Natural killer cell treated with Interleukin-12 subunit alpha and Interleukin-12 subunit beta and Interleukin-15 and Interleukin-18, amount 100 ng/mL, for 72 hours (primary cell): ENCODE data around the gene LAMB3. TPM values are rescaled to one million over a fixed set of nuclear protein-coding genes. Genes with fewer than 3 reads are reported as not detected.

Source experiments
- ATAC-seq, 2 donors: fragments of 150-1000 bp; cut with Tn5 transposase in 1 of 2; sonication (Bioruptor Pico), chemical (Tn5 transposase) in 1 of 2; 2 replicates each; pipeline ENCODE4 v1.10.0; 2021
- DNase-seq: peaks from one replicate; pipeline ENCODE4 v3.0.0; 2022; ENCODE audit warnings: low spot score
- H3K27ac Mint-ChIP-seq, 2 donors: 1 replicate in 1 of 2; 2 replicates in 1 of 2; pipeline ENCODE4 v1.8.0; 2022; ENCODE audit warnings: mixed read lengths in 2 of 2, mild to moderate bottlenecking in 1 of 2, moderate library complexity in 1 of 2
- H3K27me3 Mint-ChIP-seq, 2 donors: 1 replicate in 1 of 2; 2 replicates in 1 of 2; pipeline ENCODE4 v1.8.0; 2022; ENCODE audit warnings: mixed read lengths in 2 of 2
- H3K36me3 Mint-ChIP-seq: one replicate; pipeline ENCODE4 v1.8.0; 2022; ENCODE audit warnings: mixed read lengths
- H3K4me1 Mint-ChIP-seq, 2 donors: 1 replicate in 1 of 2; 2 replicates in 1 of 2; pipeline ENCODE4 v1.8.0; 2022; ENCODE audit warnings: low read depth in 2 of 2, mixed read lengths in 2 of 2, mild to moderate bottlenecking in 1 of 2
- H3K4me3 Mint-ChIP-seq: one replicate; pipeline ENCODE4 v1.8.0; 2022; ENCODE audit warnings: mixed read lengths
- H3K9me3 Mint-ChIP-seq: 2 replicates; pipeline ENCODE4 v1.8.0; 2022; ENCODE audit warnings: mixed read lengths
- total RNA-seq, 2 donors: library from RNA; stranded (reverse); gene quantifications; one replicate each; pipeline ENCODE4 v1.2.3, GENCODE V29; 2022

LAMB3 gene
- total RNA-seq, 2 donors from 2014 or later = 1.1 to 1.2 TPM

DNA sequence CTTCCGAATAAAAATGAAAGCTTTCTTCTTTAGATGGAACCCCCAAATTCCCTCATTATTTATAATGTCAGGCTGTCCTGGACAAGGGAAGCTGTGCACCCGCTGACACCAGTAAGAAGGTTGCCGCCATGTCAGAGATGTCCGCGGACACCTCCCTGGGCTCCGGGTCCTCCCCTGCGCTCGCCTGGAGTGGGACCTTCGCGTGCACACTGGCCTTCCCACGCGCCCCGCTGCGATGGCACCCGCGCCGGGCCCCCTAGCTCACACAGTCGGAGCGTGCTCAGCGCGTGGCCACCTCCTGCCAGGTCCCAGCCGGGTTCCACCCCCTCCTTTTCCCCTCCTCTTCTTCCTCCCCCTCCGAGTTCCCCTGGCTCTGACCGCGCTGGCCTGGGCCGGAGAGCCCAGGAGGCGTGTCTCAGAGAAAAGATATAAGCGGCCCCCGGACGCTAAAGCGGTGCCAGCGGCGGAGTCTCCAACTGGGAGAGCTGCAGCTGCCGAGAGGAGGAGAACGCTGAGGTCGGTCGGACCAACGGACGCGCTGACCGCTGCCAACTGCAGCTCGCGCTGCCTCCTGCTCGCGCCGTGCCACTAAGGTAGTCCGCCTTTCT, 22.8 kb upstream of the LAMB3 start, which contains the start of gene G0S2:
G0S2 (plus strand) TSS at position 456 of the 608 bp plus-strand sequence. CDS start 273 bp downstream, outside the sequence.
- H3K27me3 Mint-ChIP-seq = peaks cover 50 to 55% of the 10 kb centered on the region in 2 donors
- ATAC-seq = peak; percentile 66 to 78
- H3K36me3 Mint-ChIP-seq = peaks cover 12% of the 10 kb centered on the region
- peak; percentile 69 for DNase-seq
- peaks cover 34 to 36% of the 10 kb centered on the region in 2 donors for H3K4me1 Mint-ChIP-seq
- peak within 1 kb of the TSS; percentile 61 for H3K4me3 Mint-ChIP-seq
- peaks cover 4% of the 10 kb centered on the region for H3K9me3 Mint-ChIP-seq
- peak within 1 kb of the TSS; percentile 11 to 49 for H3K27ac Mint-ChIP-seq

DNA sequence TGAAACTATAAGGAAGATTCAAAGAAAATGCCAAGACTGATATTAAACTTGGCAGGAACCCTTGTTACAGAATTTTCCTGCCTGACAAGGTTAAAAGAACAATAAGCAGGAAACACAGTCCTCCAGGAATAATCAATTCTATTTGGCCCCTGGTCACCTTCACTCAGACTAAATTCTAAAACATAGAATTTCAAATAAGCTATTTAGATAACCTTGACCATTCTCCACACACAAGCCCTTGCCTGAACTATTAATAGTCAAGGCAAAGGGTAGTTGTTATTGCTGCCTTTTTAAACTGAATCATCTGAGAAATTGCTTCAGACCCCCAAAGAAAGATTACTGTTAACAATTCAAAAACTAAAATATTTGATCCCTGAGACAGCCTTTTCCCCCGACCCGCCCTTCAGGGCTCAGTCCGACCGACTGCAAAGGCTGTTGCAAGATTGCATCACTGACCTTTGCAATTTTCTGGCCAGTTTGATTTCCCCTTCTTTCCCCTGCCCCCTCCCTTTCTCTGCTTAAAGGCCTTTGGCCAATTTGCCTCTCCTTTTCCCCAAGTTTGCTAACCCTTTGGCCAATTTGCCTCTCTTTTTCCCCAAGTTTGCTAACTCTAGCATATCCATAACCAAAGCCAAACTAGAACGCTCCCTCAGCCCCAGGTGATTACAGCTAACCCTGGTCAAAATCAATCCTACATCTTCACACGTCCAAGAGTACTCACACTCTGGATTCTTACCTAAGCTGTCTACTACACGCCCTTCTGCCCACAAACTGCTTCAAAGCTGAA, 21.6 kb upstream of the LAMB3 start:
- no peak for ATAC-seq

GRCh38 chr1:209672705-209673630, 20.7 kb upstream of the LAMB3 start:
- peaks cover 4% of the 10 kb centered on the region for H3K9me3 Mint-ChIP-seq
- DNase-seq = no peak
- peaks cover 12% of the 10 kb centered on the region for H3K36me3 Mint-ChIP-seq
- ATAC-seq = peak; percentile 75 to 77
- peak overlapping the region; percentile 61 for H3K4me3 Mint-ChIP-seq
- H3K4me1 Mint-ChIP-seq = peaks cover 34 to 36% of the 10 kb centered on the region in 2 donors
- peaks cover 41 to 43% of the 10 kb centered on the region in 2 donors for H3K27me3 Mint-ChIP-seq
- H3K27ac Mint-ChIP-seq = peak overlapping the region; percentile 49 to 84

More for the DNA sequence above, 21.6 kb upstream of the LAMB3 start:
- DNase-seq = no peak
- Mint-ChIP-seq H3K9me3 (peaks cover 4% of the 10 kb centered on the region), H3K27ac (peak overlapping the region; percentile 49 to 84), H3K4me3 (peak overlapping the region; percentile 61), H3K4me1 (peaks cover 34 to 36% of the 10 kb centered on the region in 2 donors), H3K27me3 (peaks cover 47 to 48% of the 10 kb centered on the region in 2 donors), H3K36me3 (peaks cover 12% of the 10 kb centered on the region)

- peaks cover 18 to 24% of the 10 kb centered on the region in 2 donors for H3K27me3 Mint-ChIP-seq
- ATAC-seq (no peak), DNase-seq (no peak)
- H3K4me1 Mint-ChIP-seq = peaks cover 29 to 30% of the 10 kb centered on the region in 2 donors
- no peak overlapping the region for H3K4me3 Mint-ChIP-seq
- peaks cover 4% of the 10 kb centered on the region for H3K9me3 Mint-ChIP-seq
- peak overlapping the region in 1 of 2 donors; percentile 18 for H3K27ac Mint-ChIP-seq
- peaks cover 12% of the 10 kb centered on the region for H3K36me3 Mint-ChIP-seq
Measured at GRCh38 chr1:209670441-209671082, 18.3 kb upstream of the LAMB3 start.

- ATAC-seq = no peak
- Mint-ChIP-seq H3K4me1 (peaks cover 5 to 6% of the 10 kb centered on the region in 2 donors), H3K27me3 (peaks cover 6 to 10% of the 10 kb centered on the region in 2 donors), H3K36me3 (peaks cover 4% of the 10 kb centered on the region), H3K4me3 (no peak overlapping the region), H3K27ac (no peak overlapping the region), H3K9me3 (peaks cover 4% of the 10 kb centered on the region)
- no peak for DNase-seq
Measured at GRCh38 chr1:209667708-209668107, 15.5 kb upstream of the LAMB3 start.

DNA sequence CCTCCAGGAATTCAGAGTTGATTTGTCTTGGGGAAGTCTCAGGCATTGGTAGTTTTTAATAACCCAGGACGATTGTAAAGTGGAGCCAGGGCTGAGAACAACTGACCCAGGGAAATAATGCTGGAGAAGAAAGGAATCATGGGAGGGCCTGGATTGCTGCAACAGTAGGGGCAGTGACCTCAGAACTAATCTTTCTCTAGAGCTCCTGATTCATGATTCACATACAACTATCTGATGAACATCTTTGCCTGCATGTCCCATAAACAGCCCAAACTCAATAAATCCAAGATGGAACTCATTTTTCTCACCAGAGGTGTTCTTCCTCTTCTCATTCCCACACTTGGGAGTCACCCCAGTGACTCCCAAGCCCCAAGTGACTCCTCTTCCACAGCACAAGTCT, 14.9 kb upstream of the LAMB3 start:
- no peak for DNase-seq
- no peak overlapping the region for H3K27ac Mint-ChIP-seq
- no peak for ATAC-seq
- peaks cover 4% of the 10 kb centered on the region for H3K9me3 Mint-ChIP-seq
- peaks cover 6 to 10% of the 10 kb centered on the region in 2 donors for H3K27me3 Mint-ChIP-seq
- no peak overlapping the region for H3K4me3 Mint-ChIP-seq
- H3K36me3 Mint-ChIP-seq = peaks cover 4% of the 10 kb centered on the region
- H3K4me1 Mint-ChIP-seq = peaks cover 5% of the 10 kb centered on the region in 2 donors

DNA sequence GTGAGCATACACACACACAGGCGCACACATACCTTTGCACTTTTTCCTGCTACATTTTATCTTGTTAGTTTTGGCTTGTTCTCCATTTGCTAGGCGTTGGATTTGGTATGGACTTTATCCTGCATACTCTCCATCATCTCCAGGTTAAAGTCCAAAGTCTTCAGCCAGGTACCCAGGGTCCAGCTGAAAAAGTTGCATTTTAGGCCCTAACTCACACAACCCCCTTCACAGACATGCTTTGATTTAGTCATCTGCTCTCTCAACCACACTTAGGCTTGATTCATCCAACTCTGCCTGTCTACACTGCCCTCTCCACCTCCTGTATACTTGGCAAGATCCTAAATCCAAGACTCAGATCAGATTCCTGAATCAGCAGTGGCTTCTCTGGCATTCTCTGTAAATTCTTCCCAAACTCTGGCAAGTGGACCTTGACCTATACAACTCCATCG, 10.7 kb upstream of the LAMB3 start:
- no peak overlapping the region for H3K4me3 Mint-ChIP-seq
- peaks cover 0 to 13% of the 10 kb centered on the region in 2 donors for H3K27me3 Mint-ChIP-seq
- no peak overlapping the region for H3K27ac Mint-ChIP-seq
- DNase-seq = no peak
- no peaks in the 10 kb centered on the region for H3K36me3 Mint-ChIP-seq
- H3K9me3 Mint-ChIP-seq = no peaks in the 10 kb centered on the region
- no peak for ATAC-seq
- peaks cover 6 to 7% of the 10 kb centered on the region in 2 donors for H3K4me1 Mint-ChIP-seq

- DNase-seq = no peak
- H3K4me3 Mint-ChIP-seq = no peak overlapping the region
- H3K9me3 Mint-ChIP-seq = no peaks in the 10 kb centered on the region
- no peak for ATAC-seq
- peaks cover 6 to 7% of the 10 kb centered on the region in 2 donors for H3K4me1 Mint-ChIP-seq
- H3K27me3 Mint-ChIP-seq = peaks cover 0 to 15% of the 10 kb centered on the region in 2 donors
- H3K27ac Mint-ChIP-seq = no peak overlapping the region
- H3K36me3 Mint-ChIP-seq = no peaks in the 10 kb centered on the region
Measured at GRCh38 chr1:209661071-209661470, 8.8 kb upstream of the LAMB3 start.

DNA sequence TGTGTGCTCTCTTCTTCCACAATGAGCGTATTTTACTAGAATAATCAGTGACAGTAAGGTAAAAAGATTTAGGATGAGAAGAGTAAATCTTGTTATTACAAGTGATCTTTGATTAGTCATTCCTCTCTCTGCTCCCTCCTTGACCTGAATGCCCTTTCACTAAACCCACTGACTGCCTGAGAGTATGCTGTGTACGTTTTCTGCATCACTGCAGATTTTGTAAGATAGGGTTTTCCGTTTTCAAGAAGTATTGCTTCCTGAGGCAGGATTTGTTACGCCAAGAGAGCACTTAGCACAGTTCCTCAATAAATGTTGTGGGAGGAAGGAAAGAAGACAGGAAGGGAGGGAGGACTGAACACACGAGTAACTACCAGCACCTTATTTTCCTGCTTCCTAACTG, 7.7 kb upstream of the LAMB3 start:
- H3K36me3 Mint-ChIP-seq = no peaks in the 10 kb centered on the region
- no peak overlapping the region for H3K27ac Mint-ChIP-seq

GRCh38 chr1:209657918-209658317, 5.7 kb upstream of the LAMB3 start:
- DNase-seq (no peak), ATAC-seq (no peak)
- no peaks in the 10 kb centered on the region for H3K36me3 Mint-ChIP-seq
- H3K9me3 Mint-ChIP-seq = no peaks in the 10 kb centered on the region
- peaks cover 6 to 7% of the 10 kb centered on the region in 2 donors for H3K4me1 Mint-ChIP-seq
- H3K27me3 Mint-ChIP-seq = peaks cover 0 to 10% of the 10 kb centered on the region in 2 donors
- no peak overlapping the region for H3K4me3 Mint-ChIP-seq
- H3K27ac Mint-ChIP-seq = no peak overlapping the region

More for the DNA sequence above, 7.7 kb upstream of the LAMB3 start:
- peak overlapping the region; percentile 7 for H3K4me3 Mint-ChIP-seq
- peaks cover 6 to 7% of the 10 kb centered on the region in 2 donors for H3K4me1 Mint-ChIP-seq
- no peaks in the 10 kb centered on the region for H3K9me3 Mint-ChIP-seq
- DNase-seq (no peak), ATAC-seq (peak; percentile 49 to 71)
- peaks cover 0 to 15% of the 10 kb centered on the region in 2 donors for H3K27me3 Mint-ChIP-seq

DNA sequence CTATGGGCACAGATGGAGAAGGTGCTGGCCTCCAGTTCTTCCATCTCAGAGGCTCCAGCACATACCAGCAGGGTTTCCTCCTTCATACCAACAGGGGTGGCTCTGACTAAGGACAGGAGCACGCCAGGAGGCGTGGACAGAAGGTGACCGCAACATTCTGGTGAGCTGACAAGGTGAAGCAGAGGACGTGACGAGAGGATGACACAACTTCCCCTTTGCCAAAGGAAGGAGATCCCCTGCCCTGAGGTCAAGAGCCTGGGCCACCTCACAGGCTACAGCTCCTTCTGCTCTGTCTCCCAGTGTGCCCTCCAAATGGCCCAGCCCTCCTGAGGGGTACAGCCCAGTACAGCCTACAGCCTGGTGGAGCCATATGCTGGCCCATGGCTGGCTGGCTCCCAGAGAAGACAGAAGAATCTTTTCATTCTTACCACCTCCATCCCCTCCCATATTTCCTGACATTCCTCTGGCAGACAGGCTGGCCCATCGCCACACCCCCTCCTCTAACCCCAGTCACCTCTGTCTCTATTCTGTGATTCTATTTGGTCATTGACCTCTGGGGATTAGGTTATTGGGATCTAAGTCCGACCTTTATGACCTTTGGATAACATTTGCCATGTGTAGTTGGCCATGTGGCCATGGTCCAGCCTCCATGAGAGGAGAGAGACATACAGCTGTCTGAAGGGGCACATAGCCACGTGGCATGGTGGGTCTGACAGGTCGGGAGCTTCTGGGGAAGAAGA, 5.1 kb upstream of the LAMB3 start:
- ATAC-seq = peak; percentile 60 to 76
- H3K36me3 Mint-ChIP-seq = no peaks in the 10 kb centered on the region
- H3K4me3 Mint-ChIP-seq = no peak overlapping the region
- peak overlapping the region in 1 of 2 donors; percentile 58 for H3K27ac Mint-ChIP-seq
- H3K27me3 Mint-ChIP-seq = peaks cover 0 to 9% of the 10 kb centered on the region in 2 donors
- peaks cover 6 to 7% of the 10 kb centered on the region in 2 donors for H3K4me1 Mint-ChIP-seq
- H3K9me3 Mint-ChIP-seq = no peaks in the 10 kb centered on the region
- DNase-seq = peak; percentile 64
